ENCODE results near the gene ERVV-1.

ERVV-1 gene

GRCh38 chr19:53055117-53055516 lies 41.4 kb downstream of the ERVV-1 start:
- no peaks in the 10 kb centered on the region for H3K4me1 ChIP-seq (ENCODE audit: control insufficient read depth, insufficient read depth, low read length)
- no peak for TF ChIP-seq AEBP2 (tag by site-specific recombination; IDR thresholded peaks at IDR 0.05; ENCODE audit: borderline replicate concordance)
- H3K27ac ChIP-seq (ENCODE audit: extremely low read depth, low read depth, low read length), result no peak overlapping the region
- POLR2A ChIA-PET, result no interaction called here
- no peaks in the 10 kb centered on the region for H3K9me3 ChIP-seq (ENCODE audit: control insufficient read depth, insufficient read depth, low read depth, low read length)
- CTCF ChIA-PET, result no interaction called here
- H3K36me3 ChIP-seq (ENCODE audit: control insufficient read depth in 2 of 2, insufficient read depth in 1 of 2, low read length in 2 of 2), result no peaks in the 10 kb centered on the region
- no peak overlapping the region for H3K4me3 ChIP-seq (ENCODE audit: low read depth, low read length)

GRCh38 chr19:53057904-53058580 lies 44.3 kb downstream of the ERVV-1 start:
- POLR2A ChIA-PET, result no interaction called here
- Histone ChIP-seq H3K4me3 (ENCODE audit: low read depth, low read length) (no peak overlapping the region), H3K27ac (ENCODE audit: extremely low read depth, low read depth, low read length) (no peak overlapping the region)

More at GRCh38 chr19:53057904-53058580, 44.3 kb downstream of the ERVV-1 start:
- no peaks in the 10 kb centered on the region for H3K9me3 ChIP-seq (ENCODE audit: control insufficient read depth, insufficient read depth, low read depth, low read length)
- TF ChIP-seq ZNF169 (tag by site-specific recombination; IDR thresholded peaks at IDR 0.05), result no peak
- no peak for TF ChIP-seq BCL11B (tag by site-specific recombination; IDR thresholded peaks at IDR 0.05; ENCODE audit: low read depth)
- TF ChIP-seq ZNF830 (tag by site-specific recombination; IDR thresholded peaks at IDR 0.05; ENCODE audit: low read depth), result no peak
- no peak for TF ChIP-seq KLF7 (tag by site-specific recombination; IDR thresholded peaks at IDR 0.05; ENCODE audit: borderline replicate concordance)
- no peak for TF ChIP-seq ZNF292 (tag by site-specific recombination; IDR thresholded peaks at IDR 0.05; ENCODE audit: borderline replicate concordance, low read depth)
- TF ChIP-seq ZNF623 (tag by site-specific recombination; IDR thresholded peaks at IDR 0.05), result no peak
- no peak for TF ChIP-seq ZNF214 (tag by site-specific recombination; IDR thresholded peaks at IDR 0.05; ENCODE audit: borderline replicate concordance)
- TF ChIP-seq ELK4 (IDR thresholded peaks at IDR 0.05; ENCODE audit: borderline replicate concordance, low read depth, low read length), result no peak
- no peak for TF ChIP-seq ZBTB20 (tag by site-specific recombination; IDR thresholded peaks at IDR 0.05)
- no peak for TF ChIP-seq ZNF366 (tag by site-specific recombination; conservative IDR thresholded peaks at IDR 0.05)
- no peak for TF ChIP-seq MEIS1 (CRISPR knock-in tag; IDR thresholded peaks at IDR 0.05; ENCODE audit: borderline replicate concordance)
- no peak for TF ChIP-seq ZNF354C (tag by site-specific recombination; IDR thresholded peaks at IDR 0.05; ENCODE audit: borderline replicate concordance, low read depth)
- no peak for TF ChIP-seq ZNF747 (tag by site-specific recombination; IDR thresholded peaks at IDR 0.05)
- TF ChIP-seq PRDM10 (tag by site-specific recombination; IDR thresholded peaks at IDR 0.05), result no peak
- H3K36me3 ChIP-seq (ENCODE audit: control insufficient read depth in 2 of 2, insufficient read depth in 1 of 2, low read length in 2 of 2), result no peaks in the 10 kb centered on the region
- H3K4me1 ChIP-seq (ENCODE audit: control insufficient read depth, insufficient read depth, low read length), result no peaks in the 10 kb centered on the region
- CTCF ChIA-PET, result no interaction called here

All from HEK293 (cell line).